Neural progenitor cell (in vitro differentiated cells): ENCODE data around the gene TMUB1. TPM values are rescaled to one million over a fixed set of nuclear protein-coding genes. Genes with fewer than 3 reads are reported as not detected.

Experiments used
- DNase-seq: peaks from one replicate; pipeline ENCODE4 v3.0.0-alpha.2; 2016; ENCODE audit warnings: low spot score
- H2AFZ ChIP-seq: fragments of 200-600 bp; sonication (generic); replicated peaks from 2 replicates; pipeline ENCODE4 v1.6.1; 2016; ENCODE audit warnings: antibody characterized with exemption
- H3F3A ChIP-seq: fragments of 200-600 bp; sonication (generic); 2 replicates; pipeline ENCODE4 v1.6.1; 2016; ENCODE audit warnings: antibody characterized with exemption, low read depth
- H3K27ac ChIP-seq: fragments of 200-600 bp; sonication (generic); 2 replicates; pipeline ENCODE4 v1.5.1; 2016; ENCODE audit warnings: mild to moderate bottlenecking
- H3K27me3 ChIP-seq: fragments of 200-600 bp; sonication (generic); 2 replicates; pipeline ENCODE4 v1.6.1; 2016; ENCODE audit warnings: mild to moderate bottlenecking, moderate library complexity
- H3K36me3 ChIP-seq: fragments of 200-600 bp; sonication (generic); 2 replicates; pipeline ENCODE4 v1.5.1; 2016
- H3K4me1 ChIP-seq: fragments of 200-600 bp; sonication (generic); 2 replicates; pipeline ENCODE4 v1.6.1; 2016; ENCODE audit warnings: mixed run types
- H3K4me2 ChIP-seq: fragments of 200-600 bp; sonication (generic); 2 replicates; pipeline ENCODE4 v1.6.1; 2016
- H3K4me3 ChIP-seq: fragments of 200-600 bp; sonication (generic); 2 replicates; pipeline ENCODE4 v1.5.1; 2016
- H3K79me2 ChIP-seq: fragments of 200-600 bp; sonication (generic); 2 replicates; pipeline ENCODE4 v1.6.1; 2016; ENCODE audit warnings: low read depth
- H3K9ac ChIP-seq: fragments of 200-600 bp; sonication (generic); 2 replicates; pipeline ENCODE4 v1.6.1; 2016
- H3K9me3 ChIP-seq: fragments of 200-600 bp; sonication (generic); 2 replicates; pipeline ENCODE4 v1.5.1; 2016; ENCODE audit warnings: low read depth
- H4K20me1 ChIP-seq: fragments of 200-600 bp; sonication (generic); 2 replicates; pipeline ENCODE4 v1.6.1; 2016; ENCODE audit warnings: low read depth
- H3K27ac Mint-ChIP-seq: 3 replicates; pipeline ENCODE4 v1.8.0; 2021; ENCODE audit warnings: mixed read lengths
- H3K27me3 Mint-ChIP-seq: 2 replicates; pipeline ENCODE4 v1.8.0; 2022; ENCODE audit warnings: low read depth, mild to moderate bottlenecking, inconsistent platforms, moderate library complexity, mixed read lengths; ENCODE audit not compliant: insufficient read depth
- H3K36me3 Mint-ChIP-seq: 3 replicates; pipeline ENCODE4 v1.8.0; 2021; ENCODE audit warnings: mixed read lengths
- H3K4me1 Mint-ChIP-seq: 3 replicates; pipeline ENCODE4 v1.8.0; 2021; ENCODE audit warnings: mixed read lengths
- H3K4me3 Mint-ChIP-seq: 3 replicates; pipeline ENCODE4 v1.8.0; 2021; ENCODE audit warnings: mild to moderate bottlenecking, moderate library complexity, mixed read lengths
- H3K9me3 Mint-ChIP-seq: 3 replicates; pipeline ENCODE4 v1.8.0; 2020; ENCODE audit warnings: mixed read lengths
- EZH2 ChIP-seq: fragments of 200-600 bp; sonication (generic); IDR thresholded peaks from 2 replicates; pipeline ENCODE4 v1.6.1; 2017; ENCODE audit warnings: antibody characterized with exemption, mild to moderate bottlenecking, moderate library complexity
- EZH2phosphoT487 ChIP-seq: fragments of 200-600 bp; sonication (generic); IDR thresholded peaks from 2 replicates; pipeline ENCODE4 v1.6.1; 2017; ENCODE audit warnings: antibody characterized with exemption
- total RNA-seq: library from RNA; depleted of rRNA; stranded (reverse); fragments of >200 nt; gene quantifications from 2 replicates; pipeline ENCODE4 v1.2.3, GENCODE V29; 2015; ENCODE audit warnings: low replicate concordance
- TF ChIP-seq, protein P1 (sequence below): fragments of 200-600 bp; sonication (generic); IDR thresholded peaks from 2 replicates; pipeline ENCODE4 v1.5.1; 2017; ENCODE audit warnings: antibody characterized with exemption, mild to moderate bottlenecking

The TMUB1 gene
- total RNA-seq, 1 donor from 2014 or later = 6.0 TPM

- Histone ChIP-seq H3K9me3 (no peaks in the 10 kb centered on the region), H4K20me1 (peaks cover 82% of the 10 kb centered on the region), H3K4me1 (peaks cover 6% of the 10 kb centered on the region), H3K4me3 (no peak overlapping the region), H3K79me2 (peaks cover 97% of the 10 kb centered on the region), H3F3A (peaks cover 7% of the 10 kb centered on the region), H3K9ac (no peak overlapping the region), H3K36me3 (no peaks in the 10 kb centered on the region), H3K27me3 (no peaks in the 10 kb centered on the region), H3K27ac (no peak overlapping the region), H3K4me2 (no peak overlapping the region), H2AFZ (no peak overlapping the region)
- peaks cover 7% of the 10 kb centered on the region for H3K36me3 Mint-ChIP-seq
- H3K4me3 Mint-ChIP-seq = no peak overlapping the region
- H3K27me3 Mint-ChIP-seq = peaks cover 10% of the 10 kb centered on the region
- no peak overlapping the region for H3K27ac Mint-ChIP-seq
- TF ChIP-seq EZH2 (no peak), EZH2phosphoT487 (no peak)
- TF ChIP-seq, protein P1, sequence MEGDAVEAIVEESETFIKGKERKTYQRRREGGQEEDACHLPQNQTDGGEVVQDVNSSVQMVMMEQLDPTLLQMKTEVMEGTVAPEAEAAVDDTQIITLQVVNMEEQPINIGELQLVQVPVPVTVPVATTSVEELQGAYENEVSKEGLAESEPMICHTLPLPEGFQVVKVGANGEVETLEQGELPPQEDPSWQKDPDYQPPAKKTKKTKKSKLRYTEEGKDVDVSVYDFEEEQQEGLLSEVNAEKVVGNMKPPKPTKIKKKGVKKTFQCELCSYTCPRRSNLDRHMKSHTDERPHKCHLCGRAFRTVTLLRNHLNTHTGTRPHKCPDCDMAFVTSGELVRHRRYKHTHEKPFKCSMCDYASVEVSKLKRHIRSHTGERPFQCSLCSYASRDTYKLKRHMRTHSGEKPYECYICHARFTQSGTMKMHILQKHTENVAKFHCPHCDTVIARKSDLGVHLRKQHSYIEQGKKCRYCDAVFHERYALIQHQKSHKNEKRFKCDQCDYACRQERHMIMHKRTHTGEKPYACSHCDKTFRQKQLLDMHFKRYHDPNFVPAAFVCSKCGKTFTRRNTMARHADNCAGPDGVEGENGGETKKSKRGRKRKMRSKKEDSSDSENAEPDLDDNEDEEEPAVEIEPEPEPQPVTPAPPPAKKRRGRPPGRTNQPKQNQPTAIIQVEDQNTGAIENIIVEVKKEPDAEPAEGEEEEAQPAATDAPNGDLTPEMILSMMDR = no peak
- H3K4me1 Mint-ChIP-seq = peaks cover 6% of the 10 kb centered on the region
- no peak for DNase-seq
- no peaks in the 10 kb centered on the region for H3K9me3 Mint-ChIP-seq
Observed at GRCh38 chr7:151095123-151095797, 12.0 kb upstream of the TMUB1 start.

DNA sequence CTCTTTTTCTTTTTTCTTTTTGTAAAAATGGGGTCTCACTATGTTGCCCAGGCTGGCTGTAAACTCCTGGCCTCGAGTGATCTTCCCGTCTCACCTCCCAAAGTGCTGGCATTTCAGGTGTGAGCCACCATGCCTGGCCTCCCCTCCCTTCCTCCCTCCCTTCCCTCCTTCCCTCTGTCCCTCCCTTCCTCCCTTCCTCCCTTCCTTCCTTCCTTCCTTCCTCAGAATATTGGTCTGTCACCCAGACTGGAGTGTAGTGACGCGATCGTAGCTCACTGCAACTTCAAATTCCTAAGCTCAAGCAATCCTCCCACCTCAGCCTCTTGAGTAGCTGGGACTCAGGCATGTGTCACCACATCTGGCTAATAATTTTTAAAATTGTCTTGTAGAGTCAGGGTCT, 11.4 kb upstream of the TMUB1 start:
- DNase-seq = no peak
- no peak for TF ChIP-seq EZH2
- TF ChIP-seq, protein P1 = no peak
- TF ChIP-seq EZH2phosphoT487 = no peak
- H3K27ac Mint-ChIP-seq = no peak overlapping the region
- Histone ChIP-seq H4K20me1 (peaks cover 82% of the 10 kb centered on the region), H3K4me1 (peaks cover 7% of the 10 kb centered on the region), H3K9ac (no peak overlapping the region), H3K79me2 (peaks cover 97% of the 10 kb centered on the region), H3K36me3 (no peaks in the 10 kb centered on the region), H3K27me3 (no peaks in the 10 kb centered on the region), H3F3A (peaks cover 8% of the 10 kb centered on the region), H2AFZ (no peak overlapping the region), H3K4me3 (no peak overlapping the region), H3K27ac (no peak overlapping the region), H3K4me2 (no peak overlapping the region), H3K9me3 (no peaks in the 10 kb centered on the region)
- H3K4me3 Mint-ChIP-seq = no peak overlapping the region
- H3K27me3 Mint-ChIP-seq = peaks cover 10% of the 10 kb centered on the region
- peaks cover 7% of the 10 kb centered on the region for H3K36me3 Mint-ChIP-seq
- no peaks in the 10 kb centered on the region for H3K9me3 Mint-ChIP-seq
- H3K4me1 Mint-ChIP-seq = peaks cover 9% of the 10 kb centered on the region

GRCh38 chr7:151093748-151094147, 10.5 kb upstream of the TMUB1 start:
- Histone ChIP-seq H2AFZ (no peak overlapping the region), H3K4me3 (no peak overlapping the region), H3K4me1 (peaks cover 17% of the 10 kb centered on the region), H3K36me3 (no peaks in the 10 kb centered on the region), H3K27ac (no peak overlapping the region), H3K27me3 (no peaks in the 10 kb centered on the region), H3K9me3 (no peaks in the 10 kb centered on the region), H3K4me2 (no peak overlapping the region), H3K79me2 (peaks cover 100% of the 10 kb centered on the region), H3K9ac (no peak overlapping the region), H3F3A (peaks cover 17% of the 10 kb centered on the region), H4K20me1 (peaks cover 86% of the 10 kb centered on the region)
- Mint-ChIP-seq H3K36me3 (peaks cover 9% of the 10 kb centered on the region), H3K27me3 (peaks cover 13% of the 10 kb centered on the region), H3K4me1 (peaks cover 18% of the 10 kb centered on the region), H3K27ac (no peak overlapping the region), H3K9me3 (no peaks in the 10 kb centered on the region), H3K4me3 (no peak overlapping the region)
- DNase-seq = no peak
- TF ChIP-seq, protein P1 = no peak
- TF ChIP-seq EZH2phosphoT487 = no peak
- no peak for TF ChIP-seq EZH2
